ENCODE data around the gene TANC1. TPM values are rescaled to one million over a fixed set of nuclear protein-coding genes. Genes with fewer than 3 reads are reported as not detected.

TANC1 gene
- total and polyA plus RNA-seq, 2 donors (not counting 3 experiments of a cell fraction or from before 2014, with no cell fraction given): 58.9 to 99.4 TPM

- H3K4me1 ChIP-seq (ENCODE audit: control insufficient read depth, extremely low read depth, insufficient read depth, low read length): peaks cover 96% of the 10 kb centered on the region
- no peaks in the 10 kb centered on the region for H3K27me3 ChIP-seq (ENCODE audit: control insufficient read depth in 2 of 2, insufficient read depth in 2 of 2, low read length in 2 of 2)
- peak overlapping the region; percentile 35 for H3K9ac ChIP-seq (replicated peaks; ENCODE audit: extremely low read depth, insufficient read depth, low read length)
- dilution Hi-C loops (cut with MboI; ENCODE audit: extremely low pct_ligation_motif_present, low sequenced_read_pairs) (no loop called here), intact Hi-C loops (cut with micrococcal nuclease) (no loop called here)
- no peaks in the 10 kb centered on the region for H3K9me3 ChIP-seq (replicated peaks; ENCODE audit: control insufficient read depth, insufficient read depth, low read length)
- FAIRE-seq (no peak), DNase-seq (ENCODE audit: low read depth, low spot score) (peak; percentile 35)
- peak overlapping the region; percentile 97 for H3K27ac ChIP-seq (ENCODE audit: insufficient read depth, low read depth, low read length)
- ChIA-PET CTCF (interaction anchor here (1.1 to 2.3 kb wide), 4 partner anchors 13 to 91 kb away, joined by 3 to 8 read pairs (median 6); no protein-coding TSS in a partner anchor), POLR2A (no interaction called here)
- TF ChIP-seq MAX (IDR thresholded peaks at IDR 0.05; ENCODE audit: insufficient read depth, insufficient read length) (no peak), FOS (IDR thresholded peaks at IDR 0.05; ENCODE audit: borderline replicate concordance, insufficient read depth, low read length) (no peak), GATA2 (IDR thresholded peaks at IDR 0.05; ENCODE audit: insufficient read depth, insufficient read length, low read depth, low read length) (no peak)
- TF ChIP-seq, protein P1, sequence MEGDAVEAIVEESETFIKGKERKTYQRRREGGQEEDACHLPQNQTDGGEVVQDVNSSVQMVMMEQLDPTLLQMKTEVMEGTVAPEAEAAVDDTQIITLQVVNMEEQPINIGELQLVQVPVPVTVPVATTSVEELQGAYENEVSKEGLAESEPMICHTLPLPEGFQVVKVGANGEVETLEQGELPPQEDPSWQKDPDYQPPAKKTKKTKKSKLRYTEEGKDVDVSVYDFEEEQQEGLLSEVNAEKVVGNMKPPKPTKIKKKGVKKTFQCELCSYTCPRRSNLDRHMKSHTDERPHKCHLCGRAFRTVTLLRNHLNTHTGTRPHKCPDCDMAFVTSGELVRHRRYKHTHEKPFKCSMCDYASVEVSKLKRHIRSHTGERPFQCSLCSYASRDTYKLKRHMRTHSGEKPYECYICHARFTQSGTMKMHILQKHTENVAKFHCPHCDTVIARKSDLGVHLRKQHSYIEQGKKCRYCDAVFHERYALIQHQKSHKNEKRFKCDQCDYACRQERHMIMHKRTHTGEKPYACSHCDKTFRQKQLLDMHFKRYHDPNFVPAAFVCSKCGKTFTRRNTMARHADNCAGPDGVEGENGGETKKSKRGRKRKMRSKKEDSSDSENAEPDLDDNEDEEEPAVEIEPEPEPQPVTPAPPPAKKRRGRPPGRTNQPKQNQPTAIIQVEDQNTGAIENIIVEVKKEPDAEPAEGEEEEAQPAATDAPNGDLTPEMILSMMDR (IDR thresholded peaks at IDR 0.05; ENCODE audit: extremely low read depth in 1 of 2, insufficient read depth in 1 of 2, low read depth in 1 of 2, low read length in 2 of 2): no peak
- no peak overlapping the region for H2AFZ ChIP-seq (ENCODE audit: low read depth, low read length)
- H3K9me1 ChIP-seq (replicated peaks; ENCODE audit: control insufficient read depth, extremely low read depth, insufficient read depth, low read length): no peaks in the 10 kb centered on the region
- H3K4me2 ChIP-seq (ENCODE audit: insufficient read depth, low read length): peak overlapping the region; percentile 6
- H3K79me2 ChIP-seq (ENCODE audit: control insufficient read depth, insufficient read depth, low read length): peaks cover 64% of the 10 kb centered on the region
- H3K36me3 ChIP-seq (ENCODE audit: control insufficient read depth in 2 of 2, extremely low read depth in 1 of 2, insufficient read depth in 2 of 2, low read length in 2 of 2): peaks cover 0 to 2% of the 10 kb centered on the region in 2 experiments
- no peak overlapping the region for H3K4me3 ChIP-seq (replicated peaks in 1 of 3; ENCODE audit: insufficient read depth in 1 of 3, low read depth in 1 of 3, low read length in 3 of 3)
- no peaks in the 10 kb centered on the region for H4K20me1 ChIP-seq (replicated peaks; ENCODE audit: control insufficient read depth, extremely low read depth, insufficient read depth, low read length)
- no TSS peak for BruUV-seq (replicated peaks)
Measured at GRCh38 chr2:159089543-159089942, 121.1 kb downstream of the TANC1 start.
